SK-N-SH (cell line): ENCODE measurements around the gene JPH2. TPM values are rescaled to one million over a fixed set of nuclear protein-coding genes. Genes with fewer than 3 reads are reported as not detected.

Experiments
- CTCF ChIA-PET: fragments of 300-600, 350-600 bp; formaldehyde crosslinking; extraction: SDS; loops from one replicate; lab custom pipeline; 2021; lab: Yijun Ruan, JAX
- POLR2A ChIA-PET: fragments of 350-600 bp; sonication (Branson Sonifier 250); formaldehyde crosslinking; extraction: SDS; loops from one replicate; lab custom pipeline; 2020; ENCODE audit warnings: antibody characterized with exemption, inconsistent platforms; lab: Yijun Ruan, JAX
- DNase-seq: peaks from one replicate; pipeline ENCODE4 v3.0.0; 2012
- H2AFZ ChIP-seq: fragments of 200-600 bp; sonication (generic); 2 replicates; pipeline ENCODE4 v1.8.1; 2016; ENCODE audit warnings: antibody characterized with exemption, mild to moderate bottlenecking, low read depth
- H3F3A ChIP-seq: fragments of 200-600 bp; sonication (generic); replicated peaks from 2 replicates; pipeline ENCODE3; 2016; ENCODE audit warnings: antibody characterized with exemption, mild to moderate bottlenecking; ENCODE audit not compliant: insufficient read depth
- H3K27ac ChIP-seq, 2 experiments: fragments of 200-500 bp in 1 of 2; fragments of 200-600 bp in 1 of 2; sonication (Bioruptor generic) in 1 of 2; sonication (generic), shearing (Covaris generic) in 1 of 2; 2 replicates each; pipeline versions ENCODE4 v1.5.1 to v1.6.1; 2014 to 2016; ENCODE audit warnings: low read depth in 2 of 2, inconsistent platforms in 1 of 2, low read length in 1 of 2, mild to moderate bottlenecking in 1 of 2, mixed read lengths in 1 of 2
- H3K27me3 ChIP-seq: fragments of 200-600 bp; sonication (generic), shearing (Covaris generic); 2 replicates; pipeline ENCODE4 v1.6.1; 2016; ENCODE audit warnings: mixed run types; ENCODE audit not compliant: insufficient read depth
- H3K36me3 ChIP-seq, 2 experiments: fragments of 200-500 bp in 1 of 2; fragments of 200-600 bp in 1 of 2; sonication (Bioruptor generic) in 1 of 2; sonication (generic) in 1 of 2; replicated peaks in 1 of 2; 2 replicates each; pipeline versions ENCODE3 to v1.5.1; 2014 to 2016; ENCODE audit warnings: low read length in 1 of 2, mild to moderate bottlenecking in 1 of 2; ENCODE audit not compliant: insufficient read depth in 2 of 2, control insufficient read depth in 1 of 2
- H3K4me1 ChIP-seq, 2 experiments: fragments of 200-500 bp in 1 of 2; fragments of 200-600 bp in 1 of 2; sonication (Bioruptor generic) in 1 of 2; sonication (generic), shearing (Covaris generic) in 1 of 2; 2 replicates each; pipeline versions ENCODE4 v1.5.1 to v1.6.1; 2014 to 2016; ENCODE audit warnings: low read depth in 1 of 2, low read length in 1 of 2, mixed run types in 1 of 2; ENCODE audit not compliant: insufficient read depth in 2 of 2, control insufficient read depth in 1 of 2
- H3K4me2 ChIP-seq: fragments of 200-600 bp; sonication (generic), shearing (Covaris generic); 2 replicates; pipeline ENCODE4 v1.6.1; 2017; ENCODE audit warnings: mixed run types
- H3K4me3 ChIP-seq, 2 experiments: fragments of 200-500 bp in 1 of 2; fragments of 200-600 bp in 1 of 2; sonication (Bioruptor generic) in 1 of 2; sonication (generic), shearing (Covaris generic) in 1 of 2; 2 replicates each; pipeline versions ENCODE4 v1.5.1 to v1.8.1; 2014 to 2016; ENCODE audit warnings: low read depth in 2 of 2, inconsistent platforms in 1 of 2, low read length in 1 of 2, mild to moderate bottlenecking in 1 of 2, mixed read lengths in 1 of 2, moderate library complexity in 1 of 2
- H3K79me2 ChIP-seq: fragments of 200-600 bp; sonication (generic); 2 replicates; pipeline ENCODE4 v1.8.1; 2017; ENCODE audit warnings: mild to moderate bottlenecking; ENCODE audit not compliant: insufficient read depth
- H3K9ac ChIP-seq: fragments of 200-600 bp; sonication (generic); 2 replicates; pipeline ENCODE4 v1.6.1; 2017; ENCODE audit warnings: mixed run types
- H3K9me2 ChIP-seq: fragments of 200-600 bp; sonication (generic); 2 replicates; pipeline ENCODE4 v1.6.1; 2017; ENCODE audit warnings: mixed run types
- H3K9me3 ChIP-seq: fragments of 200-600 bp; sonication (generic); 2 replicates; pipeline ENCODE4 v1.6.1; 2017; ENCODE audit warnings: mixed run types, mild to moderate bottlenecking, moderate library complexity
- H4K20me1 ChIP-seq: fragments of 200-600 bp; sonication (generic); 2 replicates; pipeline ENCODE4 v1.6.1; 2017; ENCODE audit warnings: mild to moderate bottlenecking, mixed run types; ENCODE audit not compliant: insufficient read depth
- CHD2 ChIP-seq: fragments of 150-350 bp; IDR thresholded peaks from 2 replicates; pipeline ENCODE4 v1.6.1; 2018; ENCODE audit warnings: low read length; ENCODE audit not compliant: partially characterized antibody
- ELF1 ChIP-seq: IDR thresholded peaks from 2 replicates; pipeline ENCODE4 v1.4.0; 2012
- EP300 ChIP-seq, 2 experiments: IDR thresholded peaks; 2 replicates each; pipeline versions ENCODE4 v1.4.0 to v1.6.1; 2012; ENCODE audit warnings: borderline replicate concordance in 1 of 2, low read depth in 1 of 2, low read length in 1 of 2
- FOXJ3 ChIP-seq: sonication (generic); formaldehyde crosslinking; IDR thresholded peaks from 2 replicates; pipeline ENCODE4 v1.5.1; 2020; ENCODE audit warnings: mild to moderate bottlenecking, missing genetic modification reagents
- FOXM1 ChIP-seq: IDR thresholded peaks from 2 replicates; pipeline ENCODE4 v1.4.0; 2012; ENCODE audit warnings: low read depth, mild to moderate bottlenecking
- GATA2 ChIP-seq: sonication (generic); formaldehyde crosslinking; IDR thresholded peaks from 2 replicates; pipeline ENCODE4 v1.5.0; 2020; ENCODE audit warnings: mild to moderate bottlenecking, missing genetic modification reagents
- MEF2A ChIP-seq: IDR thresholded peaks from 2 replicates; pipeline ENCODE4 v1.4.0; 2012; ENCODE audit warnings: low read depth, borderline replicate concordance
- MXI1 ChIP-seq: IDR thresholded peaks from 2 replicates; pipeline ENCODE4 v1.6.1; 2012; ENCODE audit warnings: mild to moderate bottlenecking, low read depth, low read length, improper control_type of control experiment
- NFIC ChIP-seq: IDR thresholded peaks from 2 replicates; pipeline ENCODE4 v1.4.0; 2012; ENCODE audit warnings: borderline replicate concordance
- NRF1 ChIP-seq: IDR thresholded peaks from 2 replicates; pipeline ENCODE4 v1.6.1; 2012; ENCODE audit warnings: low read depth, mild to moderate bottlenecking, low read length
- POLR2AphosphoS5 ChIP-seq: IDR thresholded peaks from 2 replicates; pipeline ENCODE4 v1.6.1; 2012; ENCODE audit warnings: low read depth, low read length
- RAD21 ChIP-seq: IDR thresholded peaks from 2 replicates; pipeline ENCODE4 v1.6.1; 2012; ENCODE audit warnings: mild to moderate bottlenecking, low read length
- RCOR1 ChIP-seq: fragments of 150-350 bp; IDR thresholded peaks from 2 replicates; pipeline ENCODE4 v1.6.1; 2017; ENCODE audit warnings: antibody characterized with exemption, low read length
- RXRA ChIP-seq: IDR thresholded peaks from 2 replicates; pipeline ENCODE4 v1.4.0; 2012; ENCODE audit warnings: low read depth, mild to moderate bottlenecking, borderline replicate concordance
- SIN3A ChIP-seq: IDR thresholded peaks from 2 replicates; pipeline ENCODE4 v1.6.1; 2012; ENCODE audit warnings: low read depth, mild to moderate bottlenecking, low read length, moderate library complexity, borderline replicate concordance
- SMC3 ChIP-seq: IDR thresholded peaks from 2 replicates; pipeline ENCODE4 v1.6.1; 2012; ENCODE audit warnings: low read depth, low read length, improper control_type of control experiment
- TAF1 ChIP-seq: IDR thresholded peaks from 2 replicates; pipeline ENCODE4 v1.6.1; 2012; ENCODE audit warnings: low read depth, mild to moderate bottlenecking, low read length, moderate library complexity, borderline replicate concordance
- TEAD4 ChIP-seq: IDR thresholded peaks from 2 replicates; pipeline ENCODE4 v1.4.0; 2012; ENCODE audit warnings: mild to moderate bottlenecking, borderline replicate concordance; ENCODE audit not compliant: insufficient read depth
- WGBS: methylation state at CpG from one replicate; pipeline ENCODE4 v1.1.6; 2017; ENCODE audit warnings: low lambda C conversion rate; 5-methylcytosine and 5-hydroxymethylcytosine counted together
- polyA plus RNA-seq, 3 experiments: library from polyadenylated mRNA; depleted of rRNA; stranded (reverse); fragments of >200 nt; gene quantifications; 2 replicates each; pipeline ENCODE4 v1.2.3, GENCODE V29; 2012
- TF ChIP-seq, protein P1 (sequence below): IDR thresholded peaks from 2 replicates; pipeline ENCODE4 v1.4.0; 2012; ENCODE audit warnings: low read depth
- TF ChIP-seq, protein P2 (sequence below): fragments of 150-350 bp; IDR thresholded peaks from 2 replicates; pipeline ENCODE4 v1.6.1; 2016; ENCODE audit warnings: mild to moderate bottlenecking, low read depth, low read length
- TF ChIP-seq, protein P3 (sequence below): IDR thresholded peaks from 2 replicates; pipeline ENCODE4; 2012
- TF ChIP-seq, protein P4 (sequence below): fragments of 200-600 bp; sonication (generic); IDR thresholded peaks from 2 replicates; pipeline ENCODE4 v1.6.1; 2017; ENCODE audit warnings: antibody characterized with exemption, mild to moderate bottlenecking, moderate library complexity
- TF ChIP-seq, protein P5 (sequence below): IDR thresholded peaks from 2 replicates; pipeline ENCODE4 v1.4.0; 2012; ENCODE audit warnings: low read depth, borderline replicate concordance

JPH2 gene
- polyA plus RNA-seq, 1 of the 3 experiments (the other 2 are of a cell fraction): 0.67 TPM

- no peak for DNase-seq
- WGBS: 71% methylated on average over 4 of the region's 4 CpGs
- Histone ChIP-seq H3K36me3 (peaks cover 51 to 63% of the 10 kb centered on the region in 2 experiments), H3K9me2 (no peaks in the 10 kb centered on the region), H2AFZ (no peak overlapping the region), H3K27me3 (no peaks in the 10 kb centered on the region), H3K79me2 (peaks cover 96% of the 10 kb centered on the region), H4K20me1 (peaks cover 49% of the 10 kb centered on the region), H3K4me2 (peak overlapping the region; percentile 68), H3K27ac (peak overlapping the region; percentile 60 to 85; a peak in 3 of 4 replicates), H3K9me3 (no peaks in the 10 kb centered on the region), H3K9ac (no peak overlapping the region), H3F3A (peaks cover 26% of the 10 kb centered on the region), H3K4me1 (peaks cover 10 to 29% of the 10 kb centered on the region in 2 experiments), H3K4me3 (no peak overlapping the region)
- CTCF ChIA-PET: no interaction called here
- POLR2A ChIA-PET: no interaction called here
- TF ChIP-seq NFIC (peak; percentile 80), RXRA (peak; percentile 26; the same call in 1 of the 2 replicates), RCOR1 (no peak), SIN3A (no peak), MXI1 (no peak), FOXM1 (no peak), FOXJ3 (CRISPR knock-in tag) (no peak), EP300 (IDR thresholded peaks at IDR 0.05; ENCODE audit: borderline replicate concordance in 1 of 2, low read depth in 1 of 2, low read length in 1 of 2) (peak in 1 of 2 experiments; percentile 50; a peak in 1 of 4 replicates), ELF1 (0 out of 2 replicates have a peak, but pooled peaks have one; percentile 23), MEF2A (0 out of 2 replicates have a peak, but pooled peaks have one; percentile 8), TAF1 (no peak), CHD2 (no peak), SMC3 (no peak), GATA2 (CRISPR knock-in tag) (no peak), POLR2AphosphoS5 (peak; percentile 62; the same call in 1 of the 2 replicates), RAD21 (no peak), TEAD4 (peak; percentile 88), NRF1 (no peak)
- TF ChIP-seq, protein P1, sequence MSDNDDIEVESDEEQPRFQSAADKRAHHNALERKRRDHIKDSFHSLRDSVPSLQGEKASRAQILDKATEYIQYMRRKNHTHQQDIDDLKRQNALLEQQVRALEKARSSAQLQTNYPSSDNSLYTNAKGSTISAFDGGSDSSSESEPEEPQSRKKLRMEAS: 0 out of 2 replicates have a peak, but pooled peaks have one; percentile 41
- TF ChIP-seq, protein P2, sequence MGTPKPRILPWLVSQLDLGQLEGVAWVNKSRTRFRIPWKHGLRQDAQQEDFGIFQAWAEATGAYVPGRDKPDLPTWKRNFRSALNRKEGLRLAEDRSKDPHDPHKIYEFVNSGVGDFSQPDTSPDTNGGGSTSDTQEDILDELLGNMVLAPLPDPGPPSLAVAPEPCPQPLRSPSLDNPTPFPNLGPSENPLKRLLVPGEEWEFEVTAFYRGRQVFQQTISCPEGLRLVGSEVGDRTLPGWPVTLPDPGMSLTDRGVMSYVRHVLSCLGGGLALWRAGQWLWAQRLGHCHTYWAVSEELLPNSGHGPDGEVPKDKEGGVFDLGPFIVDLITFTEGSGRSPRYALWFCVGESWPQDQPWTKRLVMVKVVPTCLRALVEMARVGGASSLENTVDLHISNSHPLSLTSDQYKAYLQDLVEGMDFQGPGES: no peak
- TF ChIP-seq, protein P3, sequence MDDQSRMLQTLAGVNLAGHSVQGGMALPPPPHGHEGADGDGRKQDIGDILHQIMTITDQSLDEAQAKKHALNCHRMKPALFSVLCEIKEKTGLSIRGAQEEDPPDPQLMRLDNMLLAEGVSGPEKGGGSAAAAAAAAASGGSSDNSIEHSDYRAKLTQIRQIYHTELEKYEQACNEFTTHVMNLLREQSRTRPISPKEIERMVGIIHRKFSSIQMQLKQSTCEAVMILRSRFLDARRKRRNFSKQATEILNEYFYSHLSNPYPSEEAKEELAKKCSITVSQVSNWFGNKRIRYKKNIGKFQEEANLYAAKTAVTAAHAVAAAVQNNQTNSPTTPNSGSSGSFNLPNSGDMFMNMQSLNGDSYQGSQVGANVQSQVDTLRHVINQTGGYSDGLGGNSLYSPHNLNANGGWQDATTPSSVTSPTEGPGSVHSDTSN: peak; percentile 49
- TF ChIP-seq, protein P4, sequence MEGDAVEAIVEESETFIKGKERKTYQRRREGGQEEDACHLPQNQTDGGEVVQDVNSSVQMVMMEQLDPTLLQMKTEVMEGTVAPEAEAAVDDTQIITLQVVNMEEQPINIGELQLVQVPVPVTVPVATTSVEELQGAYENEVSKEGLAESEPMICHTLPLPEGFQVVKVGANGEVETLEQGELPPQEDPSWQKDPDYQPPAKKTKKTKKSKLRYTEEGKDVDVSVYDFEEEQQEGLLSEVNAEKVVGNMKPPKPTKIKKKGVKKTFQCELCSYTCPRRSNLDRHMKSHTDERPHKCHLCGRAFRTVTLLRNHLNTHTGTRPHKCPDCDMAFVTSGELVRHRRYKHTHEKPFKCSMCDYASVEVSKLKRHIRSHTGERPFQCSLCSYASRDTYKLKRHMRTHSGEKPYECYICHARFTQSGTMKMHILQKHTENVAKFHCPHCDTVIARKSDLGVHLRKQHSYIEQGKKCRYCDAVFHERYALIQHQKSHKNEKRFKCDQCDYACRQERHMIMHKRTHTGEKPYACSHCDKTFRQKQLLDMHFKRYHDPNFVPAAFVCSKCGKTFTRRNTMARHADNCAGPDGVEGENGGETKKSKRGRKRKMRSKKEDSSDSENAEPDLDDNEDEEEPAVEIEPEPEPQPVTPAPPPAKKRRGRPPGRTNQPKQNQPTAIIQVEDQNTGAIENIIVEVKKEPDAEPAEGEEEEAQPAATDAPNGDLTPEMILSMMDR: no peak
- TF ChIP-seq, protein P5, sequence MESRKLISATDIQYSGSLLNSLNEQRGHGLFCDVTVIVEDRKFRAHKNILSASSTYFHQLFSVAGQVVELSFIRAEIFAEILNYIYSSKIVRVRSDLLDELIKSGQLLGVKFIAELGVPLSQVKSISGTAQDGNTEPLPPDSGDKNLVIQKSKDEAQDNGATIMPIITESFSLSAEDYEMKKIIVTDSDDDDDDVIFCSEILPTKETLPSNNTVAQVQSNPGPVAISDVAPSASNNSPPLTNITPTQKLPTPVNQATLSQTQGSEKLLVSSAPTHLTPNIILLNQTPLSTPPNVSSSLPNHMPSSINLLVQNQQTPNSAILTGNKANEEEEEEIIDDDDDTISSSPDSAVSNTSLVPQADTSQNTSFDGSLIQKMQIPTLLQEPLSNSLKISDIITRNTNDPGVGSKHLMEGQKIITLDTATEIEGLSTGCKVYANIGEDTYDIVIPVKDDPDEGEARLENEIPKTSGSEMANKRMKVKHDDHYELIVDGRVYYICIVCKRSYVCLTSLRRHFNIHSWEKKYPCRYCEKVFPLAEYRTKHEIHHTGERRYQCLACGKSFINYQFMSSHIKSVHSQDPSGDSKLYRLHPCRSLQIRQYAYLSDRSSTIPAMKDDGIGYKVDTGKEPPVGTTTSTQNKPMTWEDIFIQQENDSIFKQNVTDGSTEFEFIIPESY: peak; percentile 22; the same call in 1 of the 2 replicates
Measured at GRCh38 chr20:44204156-44204831, 17.3 kb upstream of the JPH2 start.
